Fibroblast of lung (primary cell): ENCODE results near the gene LEKR1.

Experiments
- CTCF ChIP-seq, 2 donors: IDR thresholded peaks in 1 of 2; conservative IDR thresholded peaks in 1 of 2; 1 replicate in 1 of 2; 2 replicates in 1 of 2; pipeline ENCODE4 v1.5.1; 2011 to 2012; ENCODE audit warnings: low read length in 2 of 2, control low read depth in 1 of 2, inconsistent platforms in 1 of 2, low read depth in 1 of 2, mild to moderate bottlenecking in 1 of 2
- EZH2 ChIP-seq: IDR thresholded peaks from 2 replicates; pipeline ENCODE4 v1.5.1; 2012; ENCODE audit warnings: low read length, control low read depth, mild to moderate bottlenecking; ENCODE audit errors: missing control alignments

GRCh38 chr3:156792114-156792513, 34.0 kb upstream of the LEKR1 start:
- no peak for TF ChIP-seq EZH2
- no peak for TF ChIP-seq CTCF (conservative IDR thresholded peaks at IDR 0.05 in 1 of 2, IDR thresholded peaks at IDR 0.05 in 1 of 2; ENCODE audit: low read depth in 1 of 2, low read length in 2 of 2)
